ENCODE measurements around the gene NUDC. TPM values are rescaled to one million over a fixed set of nuclear protein-coding genes. Genes with fewer than 3 reads are reported as not detected.

Gene NUDC
- polyA plus RNA-seq, 1 experiment = 40.7 TPM

DNA sequence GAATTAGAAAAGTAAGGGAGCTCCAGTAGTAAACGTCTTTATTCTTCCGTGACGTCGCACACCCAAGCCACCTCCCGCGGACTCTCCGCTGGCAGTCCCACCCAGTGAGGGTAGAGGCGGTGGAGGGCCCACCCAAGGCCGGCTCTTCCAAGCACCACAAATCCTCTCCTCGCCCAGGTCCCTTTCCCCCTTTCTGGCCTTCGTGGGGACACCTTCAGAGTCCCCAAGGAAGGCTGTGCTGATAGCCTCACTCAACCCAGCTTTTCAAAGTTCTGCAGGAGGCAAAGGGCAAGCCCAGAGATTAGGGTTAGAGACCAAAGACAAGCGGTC, 31.1 kb upstream of the NUDC start:
- peak overlapping the region; percentile 97 for H3K4me3 ChIP-seq (ENCODE audit: low read depth, low read length)
- CTCF ChIA-PET = interaction anchor here (0.9 to 1.6 kb wide), 5 partner anchors 10 to 104 kb away, joined by 3 to 7 read pairs (median 3); partner anchors contain the start of gene GPATCH3
- H3K36me3 ChIP-seq (ENCODE audit: control insufficient read depth, insufficient read depth, low read length) = peaks cover 33% of the 10 kb centered on the region
- no peaks in the 10 kb centered on the region for H3K27me3 ChIP-seq (ENCODE audit: control insufficient read depth, insufficient read depth, low read length)
- DNase-seq (ENCODE audit: low read depth) = no peak
- POLR2A ChIA-PET = interaction anchor here (0.6 to 1.9 kb wide), 3 partner anchors 9 to 91 kb away, joined by 3 to 16 read pairs (median 6); partner anchors contain the start of gene GPATCH3
- TF ChIP-seq, protein P1, sequence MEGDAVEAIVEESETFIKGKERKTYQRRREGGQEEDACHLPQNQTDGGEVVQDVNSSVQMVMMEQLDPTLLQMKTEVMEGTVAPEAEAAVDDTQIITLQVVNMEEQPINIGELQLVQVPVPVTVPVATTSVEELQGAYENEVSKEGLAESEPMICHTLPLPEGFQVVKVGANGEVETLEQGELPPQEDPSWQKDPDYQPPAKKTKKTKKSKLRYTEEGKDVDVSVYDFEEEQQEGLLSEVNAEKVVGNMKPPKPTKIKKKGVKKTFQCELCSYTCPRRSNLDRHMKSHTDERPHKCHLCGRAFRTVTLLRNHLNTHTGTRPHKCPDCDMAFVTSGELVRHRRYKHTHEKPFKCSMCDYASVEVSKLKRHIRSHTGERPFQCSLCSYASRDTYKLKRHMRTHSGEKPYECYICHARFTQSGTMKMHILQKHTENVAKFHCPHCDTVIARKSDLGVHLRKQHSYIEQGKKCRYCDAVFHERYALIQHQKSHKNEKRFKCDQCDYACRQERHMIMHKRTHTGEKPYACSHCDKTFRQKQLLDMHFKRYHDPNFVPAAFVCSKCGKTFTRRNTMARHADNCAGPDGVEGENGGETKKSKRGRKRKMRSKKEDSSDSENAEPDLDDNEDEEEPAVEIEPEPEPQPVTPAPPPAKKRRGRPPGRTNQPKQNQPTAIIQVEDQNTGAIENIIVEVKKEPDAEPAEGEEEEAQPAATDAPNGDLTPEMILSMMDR (IDR thresholded peaks at IDR 0.05; ENCODE audit: insufficient read depth, low read depth, low read length) = no peak

DNA sequence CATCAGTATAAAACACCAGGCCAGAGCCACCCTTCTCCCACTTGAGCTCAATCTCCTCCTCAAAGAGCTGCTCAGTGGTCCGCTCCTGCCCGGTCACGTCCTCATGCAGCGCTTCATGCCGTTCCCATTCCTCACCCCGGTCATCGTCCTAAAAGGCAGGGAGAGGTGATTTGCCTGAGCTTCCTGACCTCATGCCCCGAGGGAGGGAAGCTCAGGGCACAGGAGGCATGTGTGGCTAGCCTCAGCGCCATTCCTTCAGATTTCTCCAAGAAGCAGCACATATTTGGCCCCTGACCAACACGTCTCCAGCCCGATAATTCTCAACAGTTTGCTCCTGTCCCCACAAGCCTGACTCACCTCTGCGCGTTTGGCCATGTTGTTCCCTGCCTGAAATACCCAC, 27.3 kb upstream of the NUDC start:
- TF ChIP-seq, protein P1 (IDR thresholded peaks at IDR 0.05; ENCODE audit: insufficient read depth, low read depth, low read length) = no peak
- no peak for DNase-seq (ENCODE audit: low read depth)

DNA sequence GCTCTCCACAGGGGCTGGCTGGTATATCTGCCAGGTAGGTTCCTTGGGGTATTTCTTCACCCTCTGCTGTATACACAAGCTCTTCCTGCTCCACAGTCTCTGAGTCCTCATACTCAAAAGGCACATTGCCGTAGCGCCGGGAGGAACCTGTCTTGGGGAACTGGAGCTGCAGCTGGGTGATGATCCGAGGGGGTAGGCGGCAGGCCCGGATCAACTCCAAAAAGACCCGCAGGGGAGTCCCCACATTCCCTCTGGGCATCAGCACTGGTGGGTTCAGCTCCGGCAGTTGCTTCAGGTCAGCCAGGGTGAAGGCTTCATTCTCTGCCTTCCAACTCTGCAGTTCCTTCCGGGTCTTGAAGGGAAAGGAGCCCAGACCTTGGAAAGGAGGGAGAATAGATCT, 24.2 kb upstream of the NUDC start:
- Histone ChIP-seq H3K4me3 (ENCODE audit: low read depth, low read length) (no peak overlapping the region), H3K27me3 (ENCODE audit: control insufficient read depth, insufficient read depth, low read length) (no peaks in the 10 kb centered on the region), H3K36me3 (ENCODE audit: control insufficient read depth, insufficient read depth, low read length) (peaks cover 19% of the 10 kb centered on the region)
- no peak for DNase-seq (ENCODE audit: low read depth)
- POLR2A ChIA-PET = no interaction called here
- CTCF ChIA-PET = interaction anchor here (0.6 to 1.0 kb wide), 2 partner anchors 15 to 24 kb away, joined by 3 read pairs; partner anchors contain the start of gene NUDC
- TF ChIP-seq, protein P1 (IDR thresholded peaks at IDR 0.05; ENCODE audit: insufficient read depth, low read depth, low read length) = no peak

More for the DNA sequence above, 27.3 kb upstream of the NUDC start:
- H3K27me3 ChIP-seq (ENCODE audit: control insufficient read depth, insufficient read depth, low read length) = no peaks in the 10 kb centered on the region
- H3K4me3 ChIP-seq (ENCODE audit: low read depth, low read length) = no peak overlapping the region
- ChIA-PET POLR2A (no interaction called here), CTCF (no interaction called here)
- H3K36me3 ChIP-seq (ENCODE audit: control insufficient read depth, insufficient read depth, low read length) = peaks cover 23% of the 10 kb centered on the region

DNA sequence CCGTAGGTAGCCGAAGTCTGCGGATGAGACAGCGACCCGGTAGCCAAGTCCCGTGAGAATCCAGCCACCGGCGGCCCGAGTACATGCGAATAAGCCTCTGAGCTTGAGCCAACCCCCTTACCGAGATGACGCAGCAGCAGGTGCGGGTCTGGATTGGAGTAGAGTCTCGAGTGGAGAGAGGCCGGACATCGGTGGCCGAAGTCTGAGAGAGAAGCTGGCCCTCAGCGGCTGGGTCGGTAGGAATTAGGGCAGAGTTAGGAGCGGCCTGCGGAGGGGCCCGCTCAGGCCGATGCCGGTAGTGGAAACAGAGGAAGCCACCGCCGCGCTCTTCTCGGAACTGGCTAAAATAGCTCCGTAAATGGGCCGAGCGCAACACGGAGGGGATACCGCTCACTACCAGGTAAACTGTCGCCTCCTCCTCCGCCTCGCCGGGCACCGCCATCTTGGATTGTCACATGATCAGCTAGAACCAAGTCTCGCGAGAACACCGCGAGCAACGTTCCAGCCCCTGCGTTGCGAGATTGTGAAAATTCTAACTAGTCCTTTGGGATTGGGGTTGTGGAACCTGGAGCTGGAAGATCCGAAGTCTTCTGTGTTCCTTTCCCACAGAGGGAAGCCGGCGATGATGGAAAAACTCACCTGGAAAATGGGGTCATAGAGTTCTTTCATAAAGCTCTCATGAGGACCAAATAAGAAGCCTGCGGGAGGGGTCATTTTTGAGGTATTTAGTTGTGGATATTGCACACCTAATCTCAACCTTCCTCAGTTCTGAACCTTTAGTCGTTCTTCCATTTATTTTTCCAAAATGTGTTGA, 21.3 kb upstream of the NUDC start, which contains the start of gene GPATCH3:
Gene GPATCH3 (minus strand): TSS at position 467 of the 814 bp plus-strand sequence. CDS start 25 bp downstream, at position 442.
- peak within 1 kb of the TSS; percentile 82 for H3K4me3 ChIP-seq (ENCODE audit: low read depth, low read length)
- DNase-seq (ENCODE audit: low read depth) = no peak
- POLR2A ChIA-PET = interaction anchor here (1.0 to 2.3 kb wide), 2 partner anchors 10 to 21 kb away, joined by 3 to 16 read pairs; partner anchors contain the start of genes GPN2 and NUDC
- CTCF ChIA-PET = interaction anchor here (0.7 to 1.8 kb wide), 7 partner anchors 10 to 100 kb away, joined by 3 to 7 read pairs (median 3); partner anchors contain the start of gene GPN2
- peaks cover 4% of the 10 kb centered on the region for H3K36me3 ChIP-seq (ENCODE audit: control insufficient read depth, insufficient read depth, low read length)
- H3K27me3 ChIP-seq (ENCODE audit: control insufficient read depth, insufficient read depth, low read length) = no peaks in the 10 kb centered on the region
- TF ChIP-seq, protein P1 (IDR thresholded peaks at IDR 0.05; ENCODE audit: insufficient read depth, low read depth, low read length) = no peak

DNA sequence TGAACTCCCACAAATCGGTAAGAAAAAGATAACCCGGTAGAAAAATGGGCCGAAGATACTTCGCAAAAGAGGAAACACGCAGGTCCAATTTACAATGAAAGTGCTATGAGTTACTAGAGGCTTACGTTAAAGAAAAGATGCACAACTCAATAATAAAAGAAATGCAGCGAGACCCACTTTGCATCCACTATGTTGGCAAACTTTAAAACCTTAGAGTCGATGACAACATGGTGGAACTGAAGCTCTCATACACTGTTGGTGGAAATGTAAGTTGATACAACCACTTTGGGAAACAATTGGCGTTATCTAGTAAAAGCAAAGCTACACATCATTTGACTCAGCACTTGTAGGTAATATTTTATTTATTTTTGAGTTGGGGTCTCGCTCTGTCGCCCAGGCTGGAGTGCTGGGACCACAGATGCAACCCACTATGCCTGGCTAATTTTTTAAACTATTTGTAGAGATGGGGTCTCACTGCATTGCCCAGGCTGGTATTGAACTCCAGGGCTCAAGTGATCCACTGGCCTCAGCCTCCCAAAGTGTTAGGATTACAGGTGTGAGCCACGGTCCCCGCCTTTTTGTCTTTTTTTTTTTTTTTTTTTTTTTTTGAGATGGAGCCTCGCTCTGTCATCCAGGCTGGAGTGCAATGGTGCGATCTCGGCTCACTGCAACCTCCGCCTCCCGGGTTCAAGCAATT, 20.6 kb upstream of the NUDC start:
- ChIA-PET POLR2A (interaction anchor here (1.0 to 2.3 kb wide), 2 partner anchors 11 to 21 kb away, joined by 3 to 16 read pairs; partner anchors contain the start of genes GPN2 and NUDC), CTCF (interaction anchor here (0.7 to 1.8 kb wide), 5 partner anchors 11 to 100 kb away, joined by 3 to 7 read pairs (median 3); partner anchors contain the start of gene GPN2)
- peaks cover 3% of the 10 kb centered on the region for H3K36me3 ChIP-seq (ENCODE audit: control insufficient read depth, insufficient read depth, low read length)
- TF ChIP-seq, protein P1 (IDR thresholded peaks at IDR 0.05; ENCODE audit: insufficient read depth, low read depth, low read length) = no peak
- no peak for DNase-seq (ENCODE audit: low read depth)
- no peaks in the 10 kb centered on the region for H3K27me3 ChIP-seq (ENCODE audit: control insufficient read depth, insufficient read depth, low read length)
- H3K4me3 ChIP-seq (ENCODE audit: low read depth, low read length) = peak overlapping the region; percentile 82
